ENCODE results near the gene TPTE.

GRCh38 chr21:10639123-10639522 is 117.7 kb downstream of the TPTE start:
- TF ChIP-seq CTCF (conservative IDR thresholded peaks at IDR 0.05 in 1 of 2, IDR thresholded peaks at IDR 0.05 in 1 of 2; ENCODE audit: extremely low read depth in 1 of 2, insufficient read depth in 1 of 2, low read depth in 1 of 2, low read length in 2 of 2) (no peak), EZH2 (IDR thresholded peaks at IDR 0.05; ENCODE audit: borderline replicate concordance, low read length) (no peak)

Measured in mammary epithelial cell (primary cell).